ENCODE measurements around the gene STK35.
A peak's percentile ranks its signal among the peaks of the same experiment; 100 is the strongest.

STK35 gene

DNA sequence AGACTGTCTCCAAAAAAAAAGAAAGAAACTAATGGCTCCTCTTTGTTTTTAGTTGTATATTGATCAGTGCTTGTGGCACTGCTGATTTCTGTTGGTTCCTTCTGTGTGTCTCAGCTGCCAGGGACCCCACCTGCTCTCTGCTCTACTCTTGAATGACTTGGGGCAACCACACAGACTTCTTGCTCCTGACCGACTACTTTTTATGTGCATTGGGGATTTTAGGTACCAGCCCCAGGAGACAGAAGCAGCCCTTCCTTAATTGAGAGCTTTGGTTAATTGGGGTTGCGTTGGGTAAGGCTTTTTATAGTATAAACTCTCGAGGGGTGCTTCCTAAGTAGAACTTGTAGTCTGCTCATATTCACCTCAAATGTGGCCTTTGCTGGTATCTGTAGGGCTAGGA, 6.9 kb downstream of the STK35 start:
- DNase-seq, result no peak

DNA sequence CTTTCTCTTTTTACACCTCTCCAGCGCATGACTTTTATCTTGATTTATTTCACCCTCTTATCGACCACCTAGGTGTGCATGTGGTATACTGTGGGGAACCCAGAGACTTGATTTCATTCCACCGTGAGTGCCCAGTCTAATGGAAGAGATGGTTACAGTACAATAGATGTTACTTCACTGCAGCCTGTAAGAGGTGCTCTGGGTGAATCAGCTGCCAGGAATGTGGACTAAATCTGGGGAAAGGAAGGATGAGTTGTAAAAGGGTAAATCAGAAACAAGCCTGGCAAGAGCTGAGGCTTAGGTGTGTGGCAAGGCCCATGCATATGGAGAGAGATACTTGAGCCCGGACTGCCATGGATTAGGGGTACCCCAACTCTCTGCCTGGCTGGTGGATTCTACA, 7.4 kb downstream of the STK35 start:
- DNase-seq, result no peak

DNA sequence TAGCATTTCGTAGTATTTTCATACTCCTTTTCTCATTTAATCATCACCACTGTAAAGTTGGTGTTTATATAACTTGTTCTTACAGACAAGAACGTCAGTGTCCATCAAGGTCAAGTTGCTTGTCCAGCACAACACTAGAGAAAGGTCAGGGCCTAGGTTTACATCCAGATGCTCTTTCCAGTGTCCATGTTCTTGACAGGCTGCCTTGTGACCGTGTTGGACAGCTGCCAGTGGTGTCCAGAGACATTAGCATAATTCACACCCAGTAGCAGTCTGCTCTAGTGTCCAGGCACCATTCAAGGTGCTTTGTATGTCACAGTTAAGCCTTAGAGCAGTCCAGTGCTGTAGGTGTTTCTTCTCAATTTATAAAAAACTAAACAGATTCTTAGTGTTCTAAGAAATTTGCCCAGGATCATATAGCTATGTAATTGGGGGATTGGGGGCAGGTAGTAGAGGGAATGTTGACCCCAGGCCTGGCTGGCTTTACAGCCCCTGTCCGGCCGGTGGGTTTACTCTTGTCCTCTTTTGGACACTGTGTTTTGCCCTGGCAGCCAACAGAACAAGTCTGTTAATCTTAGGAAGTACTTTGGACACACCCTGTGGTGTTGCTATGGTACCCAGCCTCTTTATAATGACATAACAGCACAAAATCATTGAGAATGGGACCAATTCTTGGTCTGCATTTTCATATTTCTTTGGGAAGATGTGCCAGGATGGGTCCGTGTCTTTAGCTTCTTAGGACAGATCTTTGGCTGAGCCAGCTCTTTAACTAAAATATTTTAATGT, 8.0 kb downstream of the STK35 start:
- DNase-seq, result no peak

DNA sequence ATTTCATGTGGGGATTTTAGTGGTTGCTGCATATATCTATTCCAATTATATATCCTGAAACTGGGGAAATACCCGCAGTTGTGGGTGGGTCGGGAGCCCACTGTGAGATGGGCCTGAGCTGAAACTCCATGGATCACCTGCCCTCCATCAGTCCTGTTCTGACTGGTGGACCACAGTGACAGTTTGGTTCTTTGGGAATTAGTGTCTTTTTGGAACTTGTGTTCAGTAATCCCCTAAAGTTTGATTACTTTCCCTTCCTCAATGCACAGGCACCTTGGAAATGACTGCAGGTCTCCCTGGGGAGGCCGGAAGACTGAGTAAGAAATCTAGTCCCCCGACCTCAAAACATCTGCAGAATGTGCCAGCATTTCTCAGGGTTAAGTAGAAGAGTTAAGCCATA, 11.3 kb downstream of the STK35 start:
- DNase-seq, result no peak

DNA sequence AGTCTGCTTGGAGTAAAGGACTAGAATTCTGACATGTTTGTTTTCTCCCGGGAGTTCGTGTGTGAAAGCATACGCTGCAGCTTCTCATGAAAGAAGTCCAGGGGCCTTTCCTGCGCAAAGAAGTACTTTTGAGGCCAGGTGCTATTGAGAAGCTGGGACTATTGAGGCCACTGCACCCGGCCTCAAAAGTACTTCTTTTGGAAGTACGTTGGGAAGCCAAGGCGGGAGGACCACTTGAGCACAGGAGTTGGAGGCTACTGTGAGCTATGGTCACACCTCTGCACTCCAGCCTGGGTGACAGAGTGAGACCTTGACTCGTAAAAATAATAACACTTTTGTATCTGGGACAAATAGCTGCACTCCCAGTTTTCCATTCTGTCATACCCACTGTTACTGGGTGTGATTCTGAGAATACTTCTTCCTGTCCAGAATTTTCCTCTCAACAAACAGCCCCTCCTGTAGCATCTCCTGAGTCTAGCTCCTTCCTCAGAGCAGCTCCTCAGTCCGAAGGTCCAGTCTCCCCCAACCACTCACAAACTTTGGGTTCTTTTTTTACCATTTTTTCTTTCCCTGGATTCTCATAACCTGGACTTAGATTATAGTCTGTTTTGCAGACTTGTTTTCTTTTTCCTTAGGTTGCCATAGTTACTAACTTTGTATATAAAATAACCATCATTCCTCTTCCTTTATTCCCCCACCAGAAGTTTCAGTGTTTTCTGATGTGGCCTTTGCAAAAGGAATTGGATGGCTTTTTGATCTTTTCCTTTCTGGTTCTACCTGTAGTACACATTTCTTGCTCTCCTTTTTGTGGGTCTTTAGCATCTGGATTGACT, 12.7 kb downstream of the STK35 start:
- no peak for DNase-seq

DNA sequence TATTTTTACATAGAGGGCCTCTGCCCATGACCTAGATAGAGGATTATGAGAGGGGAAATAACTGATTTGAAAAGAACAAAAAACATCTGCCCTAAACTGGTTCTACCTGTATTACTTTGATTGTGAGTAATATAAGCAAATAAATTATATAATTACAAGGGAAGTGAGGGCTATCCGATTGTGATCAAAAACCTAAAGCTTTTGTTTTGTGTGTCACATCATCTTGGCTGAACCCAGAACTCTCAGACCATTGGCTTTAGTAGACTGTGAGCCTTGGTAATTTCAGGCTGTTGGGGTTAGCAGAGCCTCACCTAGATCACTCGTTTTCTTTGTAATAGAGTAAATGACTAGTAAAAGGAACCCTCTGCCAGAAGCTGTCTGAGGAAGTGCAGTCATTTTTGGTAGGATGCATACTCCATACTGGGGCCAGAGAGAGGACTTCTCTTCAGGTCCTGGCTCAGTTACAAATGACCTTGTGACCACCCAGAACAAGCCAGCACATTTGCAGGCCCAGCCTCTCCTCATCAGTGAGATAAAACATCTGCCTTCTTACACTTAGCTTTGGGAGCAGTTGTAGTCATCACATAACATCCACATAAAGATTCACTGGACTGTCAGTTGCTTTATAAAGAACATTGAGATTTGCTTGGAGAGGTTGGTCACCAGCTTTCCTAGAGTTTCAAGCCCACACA, 13.5 kb downstream of the STK35 start:
- no peak for DNase-seq

DNA sequence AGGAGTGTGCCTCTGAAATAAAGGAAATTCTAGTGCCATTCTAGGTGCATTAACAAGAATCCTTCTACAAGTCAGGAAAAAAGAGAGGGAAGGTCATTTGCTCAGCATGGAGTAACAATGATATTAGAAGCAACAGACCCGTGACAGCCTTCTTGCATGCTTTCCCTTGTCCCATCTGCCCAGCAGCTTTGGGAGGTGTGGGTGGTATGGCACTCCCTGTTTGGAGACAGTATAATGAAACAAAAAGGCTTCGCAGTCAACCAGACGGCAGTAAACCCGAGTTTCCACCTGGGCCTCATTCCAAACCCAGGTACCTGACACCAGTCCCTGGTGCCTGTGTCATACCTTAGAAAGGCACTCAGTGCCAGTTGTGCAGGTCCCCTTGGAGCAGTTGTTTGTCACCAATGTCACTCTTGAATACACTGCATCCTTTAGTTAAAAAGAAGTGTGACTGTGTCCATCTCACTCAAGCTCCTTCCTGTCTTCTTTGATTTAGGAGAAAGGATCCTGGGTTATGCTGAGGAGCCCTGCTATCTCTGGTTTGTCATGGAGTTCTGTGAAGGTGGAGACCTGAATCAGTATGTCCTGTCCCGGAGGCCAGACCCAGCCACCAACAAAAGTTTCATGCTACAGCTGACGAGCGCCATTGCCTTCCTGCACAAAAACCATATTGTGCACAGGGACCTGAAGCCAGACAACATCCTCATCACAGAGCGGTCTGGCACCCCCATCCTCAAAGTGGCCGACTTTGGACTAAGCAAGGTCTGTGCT, 14.7 kb downstream of the STK35 start:
- no peak for DNase-seq

DNA sequence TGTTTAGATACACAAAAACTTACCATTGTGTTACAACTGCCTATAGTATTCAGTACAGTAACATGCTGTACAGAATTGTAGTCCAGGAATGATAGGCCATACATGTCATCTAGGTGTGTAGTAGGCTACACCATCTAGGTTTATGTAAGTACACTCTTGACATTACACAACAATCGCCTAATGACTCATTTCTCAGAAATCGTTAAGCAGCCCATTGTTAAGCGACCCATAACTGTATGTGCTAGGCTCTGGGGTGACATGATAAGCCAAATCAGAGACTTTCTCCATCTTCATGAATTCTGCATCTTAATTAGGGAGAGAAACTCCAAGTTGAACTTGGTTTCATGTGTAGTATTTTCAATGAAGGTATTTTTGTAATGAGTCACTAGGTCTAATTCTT, 17.2 kb downstream of the STK35 start:
- peak; percentile 55 for DNase-seq

DNA sequence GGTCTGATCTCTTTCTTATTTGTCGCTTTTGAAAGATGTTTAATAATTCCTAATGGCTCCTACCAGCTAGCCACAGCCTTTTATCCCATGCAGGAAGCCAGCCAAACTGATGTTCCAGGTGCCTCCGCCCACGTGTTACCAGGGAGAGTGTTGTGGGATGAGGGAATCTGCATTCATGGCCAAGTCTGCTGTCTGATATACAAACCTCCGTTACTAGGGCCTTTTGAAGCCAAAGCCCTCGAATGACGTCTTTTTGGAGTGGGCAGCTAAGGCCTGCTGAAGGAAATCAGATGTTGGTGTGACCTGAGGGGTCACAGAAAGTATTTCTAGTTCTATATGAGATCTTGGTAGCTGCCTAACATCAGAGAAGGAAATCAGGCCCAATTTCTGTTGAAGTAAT, 21.3 kb downstream of the STK35 start:
- no peak for DNase-seq

DNA sequence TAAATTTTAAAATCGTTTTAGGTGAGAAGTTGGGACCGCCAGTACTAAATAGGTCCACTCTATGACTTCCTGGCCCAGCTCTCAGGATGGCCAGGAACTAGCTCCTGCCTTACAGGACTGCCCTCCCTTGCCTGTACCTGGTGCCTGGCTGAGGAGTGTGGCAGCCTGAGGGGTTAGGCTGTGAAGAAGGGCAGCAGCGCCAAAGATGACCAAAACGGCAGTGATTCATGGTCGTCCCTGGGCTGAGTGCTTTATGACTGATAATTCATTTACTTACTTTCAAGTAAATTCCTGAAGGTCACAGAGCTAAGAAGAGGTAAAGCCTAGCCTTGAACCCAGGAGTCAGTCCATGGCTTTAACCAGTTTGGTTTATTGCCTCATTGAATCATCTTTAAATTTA, 22.1 kb downstream of the STK35 start:
- no peak for DNase-seq

DNA sequence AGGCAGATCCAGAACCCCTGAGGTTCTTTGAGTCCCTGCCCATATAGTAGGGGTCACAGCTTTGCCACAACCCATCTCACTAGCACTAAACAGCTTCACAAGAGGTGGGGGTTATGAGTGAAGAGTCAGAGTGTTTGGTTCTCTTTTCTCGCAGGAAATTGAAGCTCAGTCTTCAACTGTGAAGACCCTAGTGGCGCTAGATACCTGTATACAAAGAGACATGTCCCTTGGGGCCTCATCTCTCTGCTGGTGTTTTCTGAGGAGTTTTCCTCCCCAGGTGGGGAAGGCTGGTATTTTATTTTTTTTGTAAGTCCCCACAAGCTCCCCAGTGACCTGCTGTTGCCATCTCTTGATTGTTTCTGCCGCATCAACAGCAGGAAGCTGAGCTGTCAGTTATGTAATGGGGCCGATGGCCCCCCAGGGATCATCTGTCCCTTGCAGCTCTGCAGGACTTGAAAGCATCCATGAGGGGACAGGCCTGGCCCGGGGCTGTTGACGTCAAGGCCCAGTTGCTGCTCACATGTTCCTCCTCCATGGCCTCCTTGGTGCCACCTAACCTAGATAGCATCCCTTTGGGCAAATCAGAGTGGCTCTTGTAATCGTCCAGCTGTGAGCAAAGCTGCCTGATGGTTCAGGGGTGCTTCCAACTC, 23.1 kb downstream of the STK35 start:
- DNase-seq, result no peak

DNA sequence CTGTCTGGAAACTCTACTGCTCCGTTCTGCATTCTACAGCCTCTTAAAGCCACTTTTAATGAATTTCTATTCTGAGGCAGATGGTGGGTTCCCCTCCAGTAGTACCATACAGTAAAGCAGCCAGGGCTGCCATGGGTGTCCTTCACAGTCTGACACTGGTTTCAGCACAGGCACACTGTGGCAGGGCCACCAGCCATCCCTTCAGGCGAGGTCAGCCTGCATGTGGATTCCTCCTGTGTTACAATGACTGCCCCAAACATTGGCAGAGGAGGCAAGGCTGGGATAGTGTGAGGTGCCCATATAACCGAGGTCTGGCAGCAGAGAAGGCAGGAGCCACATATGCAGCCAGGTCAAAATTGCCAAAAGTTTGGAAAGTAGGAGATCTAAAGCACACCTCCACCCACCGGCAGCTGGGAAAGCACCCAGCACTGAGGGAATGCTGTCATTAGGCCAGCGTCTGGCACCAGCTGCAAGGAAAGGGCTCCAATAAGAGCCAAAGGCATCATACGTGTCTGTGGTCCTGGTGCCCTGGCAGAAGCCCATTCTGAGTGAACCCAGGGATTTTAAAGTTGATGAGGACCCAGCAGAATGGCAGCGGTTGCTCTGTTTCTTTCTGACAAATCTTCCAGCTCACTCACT, 24.0 kb downstream of the STK35 start:
- no peak for DNase-seq

DNA sequence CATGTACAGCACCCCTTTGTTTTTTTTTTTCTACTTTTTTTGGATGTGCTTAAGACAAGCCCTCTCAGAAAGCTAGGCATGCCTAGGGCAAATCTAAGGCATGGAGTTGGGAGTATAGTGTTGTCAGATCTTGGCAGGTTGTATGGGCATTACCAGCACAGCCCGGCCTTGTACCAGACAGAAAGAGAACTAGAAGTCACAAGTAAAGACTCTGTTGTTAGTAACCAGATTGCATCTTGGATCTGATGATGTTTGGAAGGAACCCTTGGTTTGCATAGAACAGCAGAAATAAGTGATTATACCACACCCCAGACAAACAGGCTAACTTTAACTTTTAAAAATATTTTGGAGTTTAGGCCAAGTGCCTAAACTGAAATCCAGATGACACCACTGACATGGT, 25.6 kb downstream of the STK35 start:
- no peak for DNase-seq

DNA sequence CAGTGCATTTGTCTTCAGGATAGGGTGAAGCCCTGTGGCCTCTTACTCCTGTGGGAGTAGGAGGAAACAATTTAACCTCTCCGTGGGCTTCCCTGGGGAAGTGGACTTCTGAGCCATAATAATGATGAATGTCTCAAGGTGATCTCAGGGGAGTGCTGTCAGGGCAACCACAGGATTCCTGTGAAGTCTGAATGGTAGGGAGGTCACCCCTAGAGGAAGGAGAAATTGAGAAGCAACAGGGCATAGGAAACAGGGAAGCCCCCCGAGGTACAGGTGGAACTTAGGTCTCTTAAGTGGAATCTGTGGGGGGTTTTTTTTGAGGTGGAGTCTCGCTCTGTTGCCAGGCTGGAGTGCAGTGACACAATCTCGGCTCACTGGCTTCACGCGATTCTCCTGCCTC, 26.9 kb downstream of the STK35 start:
- no peak for DNase-seq

DNA sequence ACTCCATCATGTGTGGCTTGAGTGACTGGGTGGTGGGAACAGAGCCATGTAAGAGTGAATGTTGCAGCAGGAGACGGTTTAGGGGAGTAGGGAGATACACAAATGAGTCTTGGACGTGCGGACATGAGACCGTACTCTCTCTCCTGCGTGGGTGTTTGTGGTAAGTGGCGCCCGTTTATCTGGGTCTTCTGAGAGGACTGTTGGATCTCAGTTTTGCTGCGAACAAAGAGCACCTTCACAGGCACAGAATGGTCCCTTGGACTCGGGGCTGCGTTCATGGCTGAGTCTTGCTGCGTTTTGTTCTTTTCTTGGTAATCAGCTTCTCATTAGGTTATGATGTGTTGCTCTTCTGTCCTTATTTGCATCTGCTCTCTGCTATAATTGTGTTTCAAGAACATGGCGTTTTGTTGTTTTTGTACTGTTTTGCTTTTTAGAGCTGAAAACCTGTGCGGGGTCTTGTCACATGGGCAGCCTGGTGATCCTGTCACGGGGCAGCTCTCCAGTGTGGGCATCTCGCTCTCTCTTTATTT, 28.5 kb downstream of the STK35 start:
- DNase-seq, result no peak

DNA sequence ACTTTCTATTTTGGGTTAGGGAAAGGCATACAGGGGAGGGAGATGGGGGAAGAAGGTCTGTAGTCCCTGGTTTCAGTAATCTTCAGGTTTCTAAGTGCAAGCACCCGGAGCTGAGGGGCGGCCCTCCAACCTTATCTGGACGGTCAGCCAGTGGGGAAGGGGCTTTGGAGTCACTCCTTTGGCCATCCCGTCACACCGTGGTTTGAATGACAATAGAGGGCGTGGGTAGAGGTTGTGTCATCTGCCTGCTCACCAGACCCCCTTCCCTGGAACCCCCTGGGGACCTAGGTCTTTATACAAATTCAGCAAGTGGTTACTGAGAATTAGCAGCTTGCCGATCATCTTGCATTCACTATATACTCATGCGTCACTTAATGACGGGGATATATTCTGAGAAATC, 29.1 kb downstream of the STK35 start:
- DNase-seq, result no peak

DNA sequence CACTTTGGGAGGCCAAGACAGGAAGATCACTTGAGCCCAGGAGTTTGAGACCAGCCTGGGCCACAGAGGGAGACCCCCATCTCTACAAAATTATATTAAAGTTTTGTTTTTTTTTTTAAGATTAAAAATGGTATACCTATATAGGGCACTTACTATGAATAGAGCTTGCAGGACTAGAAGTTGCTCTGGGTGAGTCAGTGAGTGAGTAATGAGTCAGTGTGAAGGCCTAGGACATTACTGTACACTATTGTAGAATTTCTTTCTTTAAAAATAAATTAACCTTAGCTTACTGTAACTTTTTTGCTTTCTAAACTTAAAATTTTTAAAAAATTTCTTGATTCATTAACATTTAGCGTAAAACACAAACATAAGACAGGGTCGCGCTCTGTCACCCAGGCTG, 29.7 kb downstream of the STK35 start:
- DNase-seq, result no peak

DNA sequence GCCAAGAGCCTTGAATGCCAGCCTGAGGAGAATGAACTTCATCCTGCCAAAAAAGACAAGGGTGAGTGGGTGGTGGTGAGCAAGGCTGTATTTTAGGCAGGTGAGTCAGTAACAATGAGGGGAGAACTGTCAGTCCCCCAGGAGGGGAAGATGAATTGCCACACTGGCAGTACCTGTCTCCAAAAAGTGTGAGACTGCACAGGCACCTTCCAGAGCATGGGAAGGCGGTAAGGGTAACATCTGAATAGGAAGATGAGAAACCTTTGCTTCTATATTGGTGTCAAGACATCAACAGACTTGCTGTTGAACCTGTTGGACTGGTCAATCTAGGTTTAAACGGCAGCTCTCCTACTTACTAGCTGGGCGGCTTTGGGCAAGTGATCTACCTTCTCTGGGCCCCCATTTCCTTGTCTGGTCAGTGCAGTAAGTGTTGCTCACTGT, 30.9 kb downstream of the STK35 start:
- DNase-seq, result no peak

DNA sequence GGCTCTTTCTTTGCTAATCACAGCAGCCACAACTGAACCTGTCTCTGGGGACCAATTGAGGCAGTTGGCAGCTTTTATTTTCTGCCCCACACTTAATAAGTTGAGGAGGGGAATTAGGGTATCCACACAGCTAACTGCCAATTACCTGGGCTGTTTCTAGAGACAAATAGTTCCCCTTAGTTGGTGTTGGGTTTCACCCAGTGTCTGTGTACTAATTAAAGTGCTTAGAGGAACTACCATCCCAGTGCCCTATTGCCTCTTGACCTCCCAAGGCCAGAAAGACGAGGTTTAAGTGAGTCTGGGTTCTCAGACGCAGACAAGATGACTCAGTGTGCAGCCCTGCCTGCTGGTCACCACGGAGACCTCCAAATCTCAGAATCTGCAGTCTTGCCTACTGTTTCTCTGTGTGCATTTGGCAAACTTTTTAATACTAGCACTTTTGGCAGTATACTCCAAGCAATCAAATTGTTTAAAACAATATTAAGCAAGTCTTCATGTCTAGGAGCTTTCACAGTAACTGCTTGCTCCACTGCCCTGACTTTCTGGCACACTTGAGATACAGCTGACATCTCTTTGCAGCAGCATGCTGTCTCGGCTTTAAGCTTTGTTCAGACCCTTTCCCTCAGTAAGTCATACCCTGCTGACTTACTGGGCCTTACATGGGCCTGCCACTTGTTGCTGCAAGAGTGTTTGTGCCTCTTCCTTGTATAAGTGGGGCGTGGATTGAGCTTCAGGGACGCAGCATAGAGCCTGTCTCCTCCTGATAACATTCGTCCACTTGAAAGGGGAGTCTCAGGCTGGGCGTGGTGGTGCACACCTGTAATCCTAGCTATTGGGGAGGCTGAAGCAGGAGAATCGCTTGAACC, 31.9 kb downstream of the STK35 start:
- peak; percentile 64 for DNase-seq

DNA sequence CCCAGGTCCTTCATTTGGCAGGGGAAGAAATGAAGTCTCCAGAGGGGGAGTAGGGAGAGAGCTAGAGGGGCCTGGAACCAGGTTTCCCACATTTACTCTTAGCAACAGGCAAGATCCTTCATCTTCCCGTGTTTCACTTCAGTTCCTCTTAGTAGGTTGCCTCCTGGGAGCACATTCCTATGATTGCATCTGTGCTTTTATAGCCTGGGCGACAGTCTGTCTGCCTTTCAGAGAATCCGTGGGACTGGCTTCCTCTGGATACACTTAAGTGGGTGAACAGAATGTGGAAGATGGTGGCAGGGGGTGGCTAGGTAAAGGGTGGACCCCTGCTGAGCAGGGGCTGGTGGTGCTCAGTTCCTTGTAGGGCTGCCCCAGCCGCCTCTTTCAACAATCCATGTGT, 33.4 kb downstream of the STK35 start:
- DNase-seq, result no peak

DNA sequence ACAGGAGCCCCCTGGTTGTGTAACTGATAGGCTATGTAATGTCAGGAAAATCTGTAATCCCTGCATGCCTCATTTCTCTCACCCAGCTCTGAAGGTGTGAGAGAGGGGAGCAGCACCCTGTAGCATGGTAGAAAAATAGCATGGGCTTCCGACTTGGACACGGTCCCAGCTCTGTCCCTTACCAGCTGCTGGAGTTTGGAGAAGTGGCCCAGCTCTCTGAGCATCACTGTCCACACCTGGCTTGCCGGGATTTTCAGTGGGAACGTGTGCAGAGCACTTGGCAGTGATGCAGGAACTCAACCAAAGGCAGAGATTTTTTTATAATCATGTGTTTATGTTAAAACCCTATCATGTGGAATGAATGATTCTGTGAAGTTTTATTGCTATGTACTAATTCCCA, 34.6 kb downstream of the STK35 start:
- no peak for DNase-seq

Measured in MV-4-11 (cell line).